HL-60 (cell line): ENCODE results near the gene ABO.

Experiments used
- CTCF ChIP-seq: IDR thresholded peaks from one replicate; pipeline ENCODE4 v1.5.1; 2011; ENCODE audit warnings: low read length, control low read depth, inconsistent platforms; ENCODE audit not compliant: insufficient read depth
- REST ChIP-seq: IDR thresholded peaks from 2 replicates; pipeline ENCODE4 v1.6.1; 2012; ENCODE audit warnings: low read depth; ENCODE audit not compliant: insufficient replicate concordance

- TF ChIP-seq CTCF (no peak), REST (no peak)
Measured at GRCh38 chr9:133284362-133284761, 9.4 kb upstream of the ABO start.
